D341Med (cell line): ENCODE results near the gene SESN1.
A peak's percentile ranks its signal among the peaks of the same experiment; 100 is the strongest.
"Not testable (repeated sequence)": the region's sequence is repeated elsewhere in the genome, so short reads cannot be mapped to it uniquely, and the experiment has no call there.

Source experiments
- DNase-seq: peaks from one replicate; pipeline ENCODE4 v3.0.0; 2012; ENCODE audit warnings: low spot score

SESN1 gene

DNA sequence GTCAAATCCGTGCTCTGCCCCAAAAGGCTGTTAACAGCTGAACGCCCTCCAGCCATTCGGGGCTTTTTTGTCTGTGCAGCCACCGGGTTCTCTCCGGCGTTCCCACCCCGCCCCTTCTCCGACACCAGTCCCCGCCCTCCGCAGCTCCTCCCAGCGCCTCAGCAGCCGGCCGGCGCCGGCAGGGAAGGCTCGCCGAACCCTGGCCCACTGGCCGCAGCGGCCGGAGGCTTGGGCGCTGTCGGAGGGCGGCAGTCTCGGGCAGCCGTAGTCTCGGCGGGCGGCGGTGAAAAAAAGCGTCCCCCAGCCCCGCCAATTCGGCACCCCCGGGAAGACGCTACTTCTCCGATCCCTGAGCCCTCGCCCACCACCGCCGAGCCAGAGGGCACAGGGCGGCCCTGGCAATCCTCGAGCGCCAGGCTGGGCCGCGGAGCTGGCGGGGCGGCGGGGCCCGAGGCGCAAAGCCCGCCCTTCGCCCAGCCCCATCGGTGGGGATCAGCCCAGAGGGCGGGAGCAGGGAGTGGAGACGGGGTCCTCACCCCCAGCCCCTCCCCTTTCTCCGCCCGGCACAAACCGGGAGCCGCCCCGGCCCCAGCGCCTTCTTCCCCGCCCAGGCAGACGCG lies at the start of gene SESN1:
SESN1 (minus strand) TSS at position 431 of the 620 bp plus-strand sequence. CDS start 773 bp downstream, outside the sequence.
- DNase-seq = peak; percentile 96

DNA sequence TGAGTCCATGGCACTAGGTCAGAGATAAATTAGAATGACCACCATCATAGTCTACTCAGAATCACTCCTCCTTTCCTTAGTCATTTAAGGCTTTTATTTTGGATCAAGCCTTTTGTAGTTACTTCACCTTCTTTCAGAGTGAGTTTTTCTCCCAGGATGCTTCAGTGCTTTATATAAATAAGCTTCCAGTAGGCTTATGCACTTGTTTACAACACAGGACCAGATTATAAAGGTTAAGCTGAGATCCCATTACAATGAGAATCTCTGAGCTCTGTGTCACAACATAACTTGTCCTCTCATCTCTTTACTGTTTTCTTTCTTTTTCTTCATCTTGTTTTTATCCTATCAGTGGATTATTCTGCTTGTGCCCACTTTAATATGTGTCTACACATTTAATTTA lies 48.5 kb upstream of the SESN1 start:
- peak; percentile 24 for DNase-seq

DNA sequence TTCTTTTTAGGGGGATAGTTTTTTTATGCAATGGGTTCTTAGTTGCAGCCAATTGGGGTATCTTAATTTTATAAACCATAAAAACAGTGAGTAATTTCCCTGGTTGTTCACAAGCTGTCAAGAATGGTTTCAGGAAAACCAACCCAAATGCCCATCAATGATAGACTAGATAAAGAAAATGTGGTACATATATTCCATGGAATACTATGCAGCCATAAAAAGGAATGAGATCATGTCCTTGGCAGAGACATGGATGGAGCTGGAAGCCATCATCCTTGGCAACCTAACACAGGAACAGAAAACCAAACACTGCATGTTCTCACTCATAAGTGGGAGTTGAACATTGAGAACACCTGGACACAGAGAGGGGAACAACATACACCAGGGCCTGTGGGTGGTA lies 47.4 kb upstream of the SESN1 start:
- not testable (repeated sequence) for DNase-seq

DNA sequence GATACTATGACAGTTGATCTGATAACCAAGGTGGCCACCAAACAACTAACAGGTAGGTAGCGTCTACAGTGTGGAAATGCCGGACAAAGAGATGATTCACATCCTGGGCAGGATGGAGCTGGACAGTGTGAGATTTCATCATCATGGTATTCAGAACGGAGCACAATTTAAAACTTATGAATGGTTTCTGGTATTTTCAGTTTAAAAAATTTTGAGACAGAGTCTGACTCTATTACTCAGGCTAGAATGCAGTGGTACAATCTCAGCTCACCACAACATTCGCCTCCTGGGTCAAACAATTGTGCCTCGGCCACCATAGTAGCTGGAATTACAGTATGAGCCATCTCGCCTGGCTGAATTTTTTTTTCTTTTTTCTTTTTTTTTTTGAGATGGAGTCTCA lies 44.5 kb upstream of the SESN1 start:
- DNase-seq = no peak

DNA sequence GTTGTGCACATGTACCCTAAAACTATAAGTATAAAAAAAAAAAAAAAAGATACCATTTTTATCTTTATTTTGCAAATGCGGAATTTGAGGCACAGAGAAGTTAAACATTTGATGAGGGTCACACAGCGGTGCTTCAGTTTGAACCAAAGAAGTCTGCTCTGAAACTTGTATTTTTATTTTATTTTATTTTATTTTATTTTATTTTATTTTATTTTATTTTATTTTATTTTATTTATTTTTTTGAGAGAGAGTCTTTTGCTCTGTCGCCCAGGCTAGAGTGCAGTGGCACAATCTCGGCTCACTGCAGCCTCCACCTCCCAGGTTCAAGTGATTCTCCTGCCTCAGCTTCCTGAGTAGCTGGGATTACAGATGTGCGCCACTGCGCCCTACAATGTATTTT lies 41.9 kb upstream of the SESN1 start:
- not testable (repeated sequence) for DNase-seq

DNA sequence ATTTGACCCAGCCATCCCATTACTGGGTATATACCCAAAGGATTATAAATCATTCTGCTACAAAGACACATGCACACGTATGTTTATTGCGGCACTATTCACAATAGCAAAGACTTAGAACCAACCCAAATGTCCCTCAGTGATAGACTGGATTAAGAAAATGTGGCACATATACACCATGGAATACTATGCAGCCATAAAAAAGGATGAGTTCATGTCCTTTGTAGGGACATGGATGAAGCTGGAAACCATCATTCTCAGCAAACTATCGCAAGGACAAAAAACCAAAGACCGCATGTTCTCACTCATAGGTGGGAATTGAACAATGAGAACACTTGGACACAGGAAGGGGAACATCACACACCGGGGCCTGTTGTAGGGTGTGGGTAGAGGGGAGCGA lies 41.4 kb upstream of the SESN1 start:
- not testable (repeated sequence) for DNase-seq

DNA sequence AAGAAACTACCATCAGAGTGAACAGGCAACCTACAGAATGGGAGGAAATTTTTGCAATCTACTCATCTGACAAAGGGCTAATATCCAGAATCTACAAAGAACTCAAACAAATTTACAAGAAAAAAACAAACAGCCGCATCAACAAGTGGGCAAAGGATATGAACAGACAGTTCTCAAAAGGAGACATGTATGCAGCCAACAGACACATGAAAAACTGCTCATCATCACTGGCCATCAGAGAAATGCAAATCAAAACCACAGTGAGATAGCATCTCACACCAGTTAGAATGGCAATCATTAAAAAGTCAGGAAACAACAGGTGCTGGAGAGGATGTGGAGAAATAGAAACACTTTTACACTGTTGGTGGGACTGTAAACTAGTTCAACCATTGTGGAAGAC lies 41.0 kb upstream of the SESN1 start:
- not testable (repeated sequence) for DNase-seq

DNA sequence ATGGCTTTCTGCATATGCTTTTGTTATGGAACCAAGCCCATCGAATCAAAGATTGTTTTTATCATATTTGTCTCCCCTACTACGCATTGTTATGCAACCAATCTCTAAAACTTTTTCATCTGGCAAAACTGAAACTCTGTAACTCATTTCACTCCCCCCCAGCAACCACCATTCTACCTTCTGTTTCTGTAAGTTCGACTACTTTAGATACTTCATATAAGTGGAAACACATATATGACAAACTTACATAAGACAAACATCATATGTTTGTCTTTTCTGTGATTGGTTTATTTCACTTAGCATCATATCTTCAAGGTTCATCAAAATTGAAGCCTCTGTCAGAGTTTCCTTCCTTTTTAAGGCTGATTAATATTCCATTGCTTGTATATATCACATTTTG lies 35.4 kb upstream of the SESN1 start:
- DNase-seq = no peak

DNA sequence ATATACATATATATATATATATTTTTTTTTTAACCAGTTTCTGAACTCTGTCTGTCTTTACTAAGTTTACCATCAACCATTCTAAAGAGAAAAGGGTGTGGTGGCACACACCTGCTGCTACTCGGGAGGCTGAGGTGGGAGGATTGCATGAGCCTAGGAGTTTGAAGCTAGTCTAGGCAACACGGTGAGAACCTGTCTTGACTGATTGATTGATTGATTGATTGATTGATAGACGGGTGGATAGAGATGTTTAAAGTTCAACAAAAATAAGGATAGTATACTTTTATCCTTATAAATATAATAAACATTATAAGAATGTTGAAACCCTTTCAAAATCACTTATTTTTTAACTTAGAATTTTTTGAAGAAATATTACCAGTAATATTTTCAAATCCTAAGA lies 30.9 kb upstream of the SESN1 start:
- no peak for DNase-seq

DNA sequence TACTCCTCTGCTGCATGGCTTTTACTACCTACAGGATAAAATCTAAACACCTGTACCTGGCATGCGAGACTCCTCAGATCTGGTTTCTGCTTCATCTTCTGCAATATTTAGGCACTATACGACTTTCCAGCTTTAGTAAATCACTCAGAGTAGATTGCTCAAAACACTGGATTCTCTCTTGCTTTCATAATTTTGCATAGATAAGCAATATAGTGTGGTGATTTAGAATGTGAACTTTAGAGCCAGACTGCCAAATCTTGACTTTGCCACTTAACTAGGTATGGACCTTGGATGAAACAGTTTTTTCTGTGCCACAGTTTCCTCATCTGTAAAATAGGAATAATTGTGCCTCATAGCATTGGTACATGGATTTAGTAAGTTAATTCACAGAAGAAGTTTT lies 29.6 kb upstream of the SESN1 start:
- no peak for DNase-seq

DNA sequence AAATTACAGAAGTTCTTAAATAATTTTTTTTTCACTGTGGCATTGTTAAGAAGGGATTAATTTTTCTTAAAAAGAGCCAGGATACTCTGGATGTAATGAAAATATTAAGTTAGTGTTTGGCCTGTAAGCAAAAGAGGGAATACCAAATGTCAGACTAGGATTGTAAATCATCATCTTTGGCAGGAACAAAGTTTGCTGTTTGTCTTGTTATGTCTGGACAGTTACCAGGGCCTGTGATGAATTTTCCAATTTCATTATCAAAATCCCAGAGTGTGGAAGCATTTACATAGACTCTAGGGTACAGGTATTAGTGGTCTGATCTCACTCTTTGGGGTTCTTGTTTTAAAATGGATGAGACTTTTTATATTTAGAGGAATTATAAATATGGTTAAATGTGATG lies 26.8 kb upstream of the SESN1 start:
- DNase-seq = no peak

DNA sequence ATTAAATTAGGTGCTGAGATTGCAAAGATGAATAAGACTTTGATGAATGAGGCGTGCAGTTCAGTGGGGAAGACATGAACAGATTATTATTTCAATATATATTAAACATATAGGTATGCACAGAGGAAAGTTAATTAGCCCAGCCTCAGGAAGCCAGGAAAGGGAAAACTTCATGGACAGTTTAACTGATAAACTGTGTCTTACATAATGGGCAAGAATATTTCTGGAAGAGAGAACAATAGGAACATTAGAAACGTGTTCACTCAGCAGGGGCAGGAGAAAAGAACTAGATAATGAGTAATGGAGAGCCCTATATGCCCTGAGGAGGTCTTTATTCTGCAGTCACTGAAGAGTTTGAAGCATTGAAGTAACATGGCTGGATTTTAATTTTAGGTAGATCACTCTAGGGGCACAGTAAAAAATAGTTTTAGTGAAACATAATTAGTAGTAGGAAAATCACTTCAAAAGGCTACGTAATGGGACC lies 24.3 kb upstream of the SESN1 start:
- no peak for DNase-seq

DNA sequence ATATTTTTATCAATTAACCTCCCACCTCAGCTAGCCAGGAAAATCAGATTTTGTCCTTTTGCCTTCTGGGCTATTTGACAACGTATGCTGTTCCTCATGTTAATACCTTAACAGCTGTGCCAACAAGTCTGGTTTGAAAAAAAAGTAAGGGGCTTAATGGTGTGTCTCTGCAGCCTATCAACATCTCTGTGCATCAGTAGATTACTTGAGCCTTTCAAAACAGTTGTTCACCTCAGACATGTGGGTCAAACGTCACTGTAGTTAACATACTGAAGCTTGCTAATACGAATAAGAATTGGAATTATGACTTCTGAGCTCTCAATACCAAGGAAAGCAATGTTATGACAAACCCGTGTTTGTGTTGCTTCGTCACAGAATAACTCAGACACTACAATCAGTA lies 23.7 kb upstream of the SESN1 start:
- DNase-seq = peak; percentile 44

DNA sequence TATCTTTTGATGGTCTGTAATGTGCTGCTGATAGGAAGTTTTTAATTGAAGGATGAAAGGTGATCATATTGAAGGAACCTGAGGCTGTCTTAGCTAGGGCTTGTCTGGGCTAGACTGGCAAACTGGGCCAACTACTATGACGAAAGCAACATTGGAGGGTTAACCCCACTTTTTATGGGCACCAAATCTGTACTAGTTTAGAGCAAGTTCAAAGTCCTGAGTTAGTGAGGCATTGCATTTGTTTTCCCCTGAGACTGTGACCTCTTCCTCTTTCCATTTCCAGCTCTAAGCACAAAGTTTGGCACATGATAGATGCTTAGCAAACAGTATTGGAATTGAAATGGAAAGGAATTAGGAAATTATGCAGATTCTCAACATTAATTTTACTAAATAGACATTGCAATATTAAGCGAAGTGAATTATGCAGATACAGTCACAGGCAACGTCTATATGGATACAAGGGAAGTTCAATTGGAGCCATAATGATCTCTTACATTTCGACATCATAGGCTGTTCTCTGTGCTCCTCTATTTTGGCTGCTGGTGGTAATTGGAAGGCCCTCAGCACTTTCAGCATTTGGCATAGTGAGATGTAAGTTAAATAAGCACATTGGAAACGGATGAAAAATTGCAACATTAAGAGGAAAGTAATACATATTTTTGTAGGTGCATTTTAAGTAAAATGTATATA lies 22.8 kb upstream of the SESN1 start:
- DNase-seq = no peak

DNA sequence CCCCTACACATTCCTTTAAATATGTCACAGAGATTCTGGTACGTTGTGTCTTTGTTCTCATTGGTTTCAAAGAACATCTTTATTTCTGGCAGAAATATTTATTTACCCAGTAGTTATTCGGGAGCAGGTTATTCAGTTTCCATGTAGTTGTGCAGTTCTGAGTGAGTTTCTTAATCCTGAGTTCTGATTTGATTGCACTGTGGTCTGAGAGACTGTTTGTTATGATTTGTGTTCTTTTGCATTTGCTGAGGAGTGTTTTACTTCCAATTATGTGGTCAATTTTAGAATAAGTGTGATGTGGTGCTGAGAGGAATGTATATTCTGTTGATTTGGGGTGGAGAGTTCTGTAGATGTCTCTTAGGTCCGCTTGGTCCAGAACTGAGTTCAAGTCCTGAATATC lies 18.0 kb upstream of the SESN1 start:
- DNase-seq = not testable (repeated sequence)

DNA sequence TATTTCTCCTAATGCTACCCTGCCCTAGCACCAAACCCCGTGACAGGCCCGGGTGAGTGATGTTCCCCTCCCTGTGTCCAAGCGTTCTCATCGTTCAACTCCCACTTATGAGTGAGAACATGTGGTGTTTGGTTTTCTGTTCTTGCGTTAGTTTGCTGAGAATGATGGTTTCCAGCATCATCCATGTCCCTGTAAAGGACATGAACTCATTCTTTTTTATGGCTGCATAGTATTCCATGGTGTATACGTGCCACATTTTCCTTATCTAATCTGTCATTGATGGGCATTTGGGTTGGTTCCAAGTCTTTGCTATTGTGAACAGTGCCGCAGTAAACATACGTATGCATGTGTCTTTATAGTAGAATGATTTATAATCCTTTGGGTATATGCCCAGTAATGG lies 15.0 kb upstream of the SESN1 start:
- DNase-seq = not testable (repeated sequence)

DNA sequence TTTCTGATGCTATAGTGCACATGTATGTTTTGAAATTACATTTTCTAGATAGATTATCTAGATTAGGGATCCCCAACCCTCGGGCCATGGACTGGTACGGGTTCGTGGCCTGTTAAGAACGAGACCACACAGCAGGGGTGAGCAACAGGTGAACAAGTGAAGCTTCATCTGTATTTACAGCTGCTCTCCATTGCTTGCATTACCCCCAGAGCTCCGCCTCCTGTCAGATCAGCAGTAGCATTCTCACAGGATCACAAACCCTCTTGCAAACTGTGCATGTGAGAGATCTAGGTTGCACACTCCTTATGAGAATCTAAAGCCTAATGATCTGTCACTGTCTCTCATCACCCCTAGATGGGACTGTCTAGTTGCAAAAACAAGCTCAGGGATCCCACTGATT lies 11.0 kb upstream of the SESN1 start:
- DNase-seq = no peak

DNA sequence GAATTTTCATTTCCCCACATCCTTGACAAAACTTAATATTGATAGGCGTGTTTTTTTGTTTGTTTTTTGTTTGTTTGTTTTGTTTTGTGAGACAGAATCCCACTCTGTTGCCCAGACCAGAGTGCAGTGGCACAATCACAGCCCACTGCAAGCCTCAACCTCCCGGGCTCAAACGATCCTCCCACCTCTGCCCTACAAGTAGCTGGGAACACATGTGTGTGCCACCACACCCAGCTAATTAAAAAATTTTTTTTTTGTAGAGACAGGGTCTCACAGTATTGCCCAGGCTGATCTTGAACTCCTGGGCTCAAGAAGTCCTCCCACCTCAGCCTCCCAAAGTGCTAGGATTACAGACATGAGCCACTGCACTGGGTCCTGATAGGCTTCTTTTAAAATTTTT lies 9.9 kb upstream of the SESN1 start:
- DNase-seq = no peak

DNA sequence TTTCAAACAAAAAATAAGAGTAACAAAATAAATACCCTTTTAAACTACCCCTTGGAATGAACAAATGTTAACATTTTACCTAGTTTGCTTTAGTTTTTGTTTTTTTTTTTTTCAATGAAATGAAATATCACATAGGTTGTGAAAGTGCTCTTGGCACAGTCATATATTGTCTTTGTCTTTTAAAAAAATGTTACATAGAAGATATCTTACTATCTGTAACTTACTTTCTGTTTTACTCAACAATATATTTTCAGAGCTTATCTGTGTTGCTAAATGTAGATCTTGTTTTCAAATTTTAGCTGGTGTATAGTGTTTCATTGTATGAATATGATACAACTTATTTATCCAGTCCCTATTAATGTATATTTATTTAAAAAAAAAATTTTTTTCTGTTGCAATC lies 9.3 kb upstream of the SESN1 start:
- DNase-seq = no peak

DNA sequence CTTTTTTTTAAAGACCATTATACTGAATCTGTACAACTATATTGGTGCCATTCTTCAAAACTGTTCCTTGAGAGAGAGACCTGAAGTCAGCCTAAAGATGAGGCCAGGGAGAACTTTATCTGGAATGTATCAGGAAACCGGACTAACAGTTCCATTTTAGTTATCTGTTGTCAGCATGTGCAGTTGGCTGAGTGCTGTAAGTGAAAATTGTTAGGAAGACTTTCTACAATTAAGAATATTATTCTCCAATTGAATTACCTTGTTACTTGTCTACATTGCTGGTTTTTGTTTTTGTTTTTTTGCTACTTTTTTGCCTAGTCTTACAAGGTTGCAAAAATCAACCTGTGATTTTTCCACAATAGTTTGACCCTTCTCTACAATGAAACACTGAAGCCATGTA lies 8.1 kb upstream of the SESN1 start:
- no peak for DNase-seq

DNA sequence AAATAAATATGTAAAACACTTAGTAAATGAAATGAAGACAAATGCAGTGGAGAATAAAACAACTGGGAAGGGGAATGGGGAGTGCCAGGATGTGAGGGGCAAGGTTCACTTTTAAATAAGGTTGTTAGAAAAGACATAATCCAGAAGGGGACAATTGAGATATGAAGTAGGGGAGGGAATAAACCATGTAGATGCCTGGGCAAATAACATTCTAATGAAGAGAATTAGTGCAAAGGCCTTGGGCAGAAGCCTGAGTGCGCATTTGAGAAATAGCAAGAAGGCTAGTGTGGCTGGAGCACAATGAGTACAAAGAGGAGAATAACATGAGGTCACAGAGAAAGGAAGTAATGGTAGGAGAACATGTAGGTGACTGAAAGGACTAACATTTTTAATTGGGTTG lies 3.0 kb upstream of the SESN1 start:
- DNase-seq = no peak

DNA sequence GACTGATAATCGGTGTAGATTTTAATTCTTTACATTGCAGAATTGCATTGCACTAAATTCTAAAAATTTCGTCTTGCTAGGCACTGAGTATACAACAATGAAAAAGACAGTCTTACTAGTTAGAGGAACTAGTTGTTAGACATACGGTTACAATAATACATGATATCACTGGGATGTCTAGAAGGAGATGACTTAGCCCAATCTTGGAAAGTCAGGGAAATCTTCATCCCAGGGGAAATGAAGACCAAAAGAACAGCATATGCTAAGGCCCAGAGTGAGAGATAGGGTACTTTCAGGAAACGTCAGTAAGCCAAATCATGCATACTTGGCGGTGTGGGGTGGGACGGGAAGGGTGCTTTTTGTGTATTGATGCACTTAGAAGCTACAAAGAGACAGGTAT lies 1.6 kb upstream of the SESN1 start:
- no peak for DNase-seq

DNA sequence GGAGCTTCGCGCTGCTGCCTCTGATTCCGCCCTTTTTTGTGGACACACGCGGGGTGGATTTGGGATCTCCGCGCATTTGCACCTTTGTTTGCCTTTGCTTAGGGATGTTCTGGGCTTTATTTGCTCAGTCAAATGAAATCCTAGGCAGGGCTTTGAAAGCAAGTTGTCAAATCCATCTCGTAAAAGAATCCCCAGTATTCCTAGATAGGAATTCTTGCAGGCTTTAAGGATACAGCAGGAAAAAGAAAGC lies 1.1 kb upstream of the SESN1 start:
- DNase-seq = no peak
